HCT116 (cell line): ENCODE results near the gene ELFN1.

Experiments used
- EGR1 ChIP-seq: IDR thresholded peaks from 2 replicates; pipeline ENCODE4 v1.6.1; 2012; ENCODE audit warnings: low read depth
- EZH2 ChIP-seq: fragments of 200-600 bp; sonication (generic); IDR thresholded peaks from 2 replicates; pipeline ENCODE4 v1.6.1; 2017; ENCODE audit warnings: antibody characterized with exemption, mixed run types
- JUND ChIP-seq: IDR thresholded peaks from 2 replicates; pipeline ENCODE4 v1.6.1; 2012
- POLR2A ChIP-seq: IDR thresholded peaks from 2 replicates; pipeline ENCODE4 v1.7.0; 2011; ENCODE audit warnings: borderline replicate concordance; ENCODE audit not compliant: insufficient read depth, insufficient read length; ENCODE audit errors: extremely low read depth
- YY1 ChIP-seq: IDR thresholded peaks from 2 replicates; pipeline ENCODE4 v1.6.1; 2011; ENCODE audit warnings: low read length, low read depth, moderate library complexity, mild to moderate bottlenecking; ENCODE audit not compliant: insufficient replicate concordance; ENCODE audit errors: extremely low read depth
- TF ChIP-seq, protein P1 (sequence below), 3 experiments: fragments of 200-600 bp in 1 of 3; sonication (generic) in 1 of 3; IDR thresholded peaks in 2 of 3; conservative IDR thresholded peaks in 1 of 3; 2 replicates each; pipeline ENCODE4 v1.5.1; 2012 to 2017; ENCODE audit warnings: low read depth in 2 of 3, low read length in 2 of 3, antibody characterized with exemption in 1 of 3, borderline replicate concordance in 1 of 3, control low read depth in 1 of 3, mild to moderate bottlenecking in 1 of 3, mixed read lengths in 1 of 3, mixed run types in 1 of 3, moderate library complexity in 1 of 3; ENCODE audit not compliant: insufficient read depth in 1 of 3
- TF ChIP-seq, protein P2 (sequence below): IDR thresholded peaks from 2 replicates; pipeline ENCODE4 v1.6.1; 2012; ENCODE audit warnings: low read depth

DNA sequence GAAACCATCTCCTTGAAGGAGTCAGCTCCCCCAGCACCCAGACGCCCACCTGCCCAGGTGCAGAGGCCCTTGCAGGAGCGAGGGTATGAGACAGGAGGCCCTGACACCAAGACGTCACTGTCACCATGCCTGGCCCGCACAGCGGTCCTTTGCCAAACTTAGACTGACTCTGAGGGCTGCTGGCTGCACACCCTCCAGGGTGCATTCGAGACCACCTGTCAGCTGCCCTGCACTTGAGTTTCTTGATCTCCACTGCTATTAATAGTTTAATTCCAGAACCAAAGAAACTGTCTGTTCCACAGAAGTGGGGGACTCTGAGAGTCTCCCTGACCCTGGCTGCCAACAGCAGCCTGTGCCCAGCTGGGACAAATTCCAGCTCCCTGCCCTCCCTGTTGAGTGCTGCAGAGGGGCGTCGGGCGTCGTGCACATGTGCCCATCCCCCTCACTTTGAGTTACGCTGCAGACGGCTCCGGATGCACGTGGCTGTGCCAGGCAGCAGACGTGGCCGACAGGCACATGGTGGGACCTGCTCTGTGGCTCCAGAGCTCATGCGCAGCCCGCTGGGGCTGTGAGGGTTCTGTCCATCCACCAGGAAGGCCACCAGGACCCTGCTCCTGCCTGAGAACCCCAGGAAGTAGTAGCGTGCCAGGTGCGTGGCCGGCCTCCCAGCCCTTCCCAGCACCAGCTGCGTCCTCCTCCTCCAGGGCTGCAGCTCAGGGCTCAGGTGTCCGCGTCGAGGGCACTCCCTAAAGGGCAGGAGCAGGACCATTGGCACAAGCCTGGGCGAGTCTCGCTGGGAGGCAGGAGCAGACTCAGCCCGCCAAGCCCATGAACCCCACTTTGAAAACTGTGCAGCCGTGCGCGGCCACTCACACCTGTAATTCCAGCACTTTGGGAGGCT lies 24.8 kb downstream of the ELFN1 start:
- TF ChIP-seq YY1: no peak
- TF ChIP-seq, protein P1, sequence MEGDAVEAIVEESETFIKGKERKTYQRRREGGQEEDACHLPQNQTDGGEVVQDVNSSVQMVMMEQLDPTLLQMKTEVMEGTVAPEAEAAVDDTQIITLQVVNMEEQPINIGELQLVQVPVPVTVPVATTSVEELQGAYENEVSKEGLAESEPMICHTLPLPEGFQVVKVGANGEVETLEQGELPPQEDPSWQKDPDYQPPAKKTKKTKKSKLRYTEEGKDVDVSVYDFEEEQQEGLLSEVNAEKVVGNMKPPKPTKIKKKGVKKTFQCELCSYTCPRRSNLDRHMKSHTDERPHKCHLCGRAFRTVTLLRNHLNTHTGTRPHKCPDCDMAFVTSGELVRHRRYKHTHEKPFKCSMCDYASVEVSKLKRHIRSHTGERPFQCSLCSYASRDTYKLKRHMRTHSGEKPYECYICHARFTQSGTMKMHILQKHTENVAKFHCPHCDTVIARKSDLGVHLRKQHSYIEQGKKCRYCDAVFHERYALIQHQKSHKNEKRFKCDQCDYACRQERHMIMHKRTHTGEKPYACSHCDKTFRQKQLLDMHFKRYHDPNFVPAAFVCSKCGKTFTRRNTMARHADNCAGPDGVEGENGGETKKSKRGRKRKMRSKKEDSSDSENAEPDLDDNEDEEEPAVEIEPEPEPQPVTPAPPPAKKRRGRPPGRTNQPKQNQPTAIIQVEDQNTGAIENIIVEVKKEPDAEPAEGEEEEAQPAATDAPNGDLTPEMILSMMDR (IDR thresholded peaks at IDR 0.05 in 2 of 3, conservative IDR thresholded peaks at IDR 0.05 in 1 of 3; ENCODE audit: borderline replicate concordance in 1 of 3, insufficient read depth in 1 of 3, low read depth in 2 of 3, low read length in 2 of 3): no peak
- no peak for TF ChIP-seq POLR2A
- TF ChIP-seq, protein P2, sequence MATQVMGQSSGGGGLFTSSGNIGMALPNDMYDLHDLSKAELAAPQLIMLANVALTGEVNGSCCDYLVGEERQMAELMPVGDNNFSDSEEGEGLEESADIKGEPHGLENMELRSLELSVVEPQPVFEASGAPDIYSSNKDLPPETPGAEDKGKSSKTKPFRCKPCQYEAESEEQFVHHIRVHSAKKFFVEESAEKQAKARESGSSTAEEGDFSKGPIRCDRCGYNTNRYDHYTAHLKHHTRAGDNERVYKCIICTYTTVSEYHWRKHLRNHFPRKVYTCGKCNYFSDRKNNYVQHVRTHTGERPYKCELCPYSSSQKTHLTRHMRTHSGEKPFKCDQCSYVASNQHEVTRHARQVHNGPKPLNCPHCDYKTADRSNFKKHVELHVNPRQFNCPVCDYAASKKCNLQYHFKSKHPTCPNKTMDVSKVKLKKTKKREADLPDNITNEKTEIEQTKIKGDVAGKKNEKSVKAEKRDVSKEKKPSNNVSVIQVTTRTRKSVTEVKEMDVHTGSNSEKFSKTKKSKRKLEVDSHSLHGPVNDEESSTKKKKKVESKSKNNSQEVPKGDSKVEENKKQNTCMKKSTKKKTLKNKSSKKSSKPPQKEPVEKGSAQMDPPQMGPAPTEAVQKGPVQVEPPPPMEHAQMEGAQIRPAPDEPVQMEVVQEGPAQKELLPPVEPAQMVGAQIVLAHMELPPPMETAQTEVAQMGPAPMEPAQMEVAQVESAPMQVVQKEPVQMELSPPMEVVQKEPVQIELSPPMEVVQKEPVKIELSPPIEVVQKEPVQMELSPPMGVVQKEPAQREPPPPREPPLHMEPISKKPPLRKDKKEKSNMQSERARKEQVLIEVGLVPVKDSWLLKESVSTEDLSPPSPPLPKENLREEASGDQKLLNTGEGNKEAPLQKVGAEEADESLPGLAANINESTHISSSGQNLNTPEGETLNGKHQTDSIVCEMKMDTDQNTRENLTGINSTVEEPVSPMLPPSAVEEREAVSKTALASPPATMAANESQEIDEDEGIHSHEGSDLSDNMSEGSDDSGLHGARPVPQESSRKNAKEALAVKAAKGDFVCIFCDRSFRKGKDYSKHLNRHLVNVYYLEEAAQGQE: no peak
- no peak for TF ChIP-seq EGR1
- TF ChIP-seq EZH2: no peak
- no peak for TF ChIP-seq JUND
